Measurements from ENCODE around the gene FUOM. TPM values are rescaled to one million over a fixed set of nuclear protein-coding genes. Genes with fewer than 3 reads are reported as not detected.

The FUOM gene
- total RNA-seq, 1 experiment from 2014 or later = 33.3 TPM

Small RNA genes within 50 kb of the gene (microRNA-seq; reads per million reads assigned to microRNA genes)
- 4.3 reads per million, percentile 18 among the genes with 10 or more reads in this experiment for gene MIR3944 (ENCODE audit: unreplicated experiment)

Other genes starting within 250 kb of the FUOM start
- not detected in 2 replicates for gene KNDC1, start 197.8 kb downstream of the FUOM start, total RNA-seq (2014; rRNA removed)
- gene UTF1, start 127.8 kb downstream of the FUOM start, total RNA-seq (2014; rRNA removed) = not detected in 2 replicates
- not detected in 2 replicates for gene VENTX, start 120.2 kb downstream of the FUOM start, total RNA-seq (2014; rRNA removed)
- gene ADAM8, start 81.2 kb downstream of the FUOM start, total RNA-seq (2014; rRNA removed) = 113 and 147 TPM in 2 replicates
- gene TUBGCP2, start 49.1 kb downstream of the FUOM start, total RNA-seq (2014; rRNA removed) = 72.9 and 84.4 TPM in 2 replicates
- 78.4 and 84.3 TPM in 2 replicates for gene ZNF511, start 49.1 kb downstream of the FUOM start, total RNA-seq (2014; rRNA removed)
- not detected in 2 replicates for gene CALY, start 21.1 kb downstream of the FUOM start, total RNA-seq (2014; rRNA removed)
- gene PRAP1, start 10.6 kb downstream of the FUOM start, total RNA-seq (2014; rRNA removed) = not detected in 2 replicates
- gene ECHS1, start 15.3 kb upstream of the FUOM start, total RNA-seq (2014; rRNA removed) = 114 and 120 TPM in 2 replicates
- gene PAOX, start 21.2 kb upstream of the FUOM start, total RNA-seq (2014; rRNA removed) = 3.7 and 4.1 TPM in 2 replicates
- 38.8 and 39.4 TPM in 2 replicates for gene MTG1, start 36.1 kb upstream of the FUOM start, total RNA-seq (2014; rRNA removed)
- not detected in 2 replicates for gene SPRN, start 66.6 kb upstream of the FUOM start, total RNA-seq (2014; rRNA removed)
- gene SCART1, start 95.9 kb upstream of the FUOM start, total RNA-seq (2014; rRNA removed) = 2.4 and 5.1 TPM in 2 replicates
- gene CYP2E1, start 169.3 kb upstream of the FUOM start, total RNA-seq (2014; rRNA removed) = 3.3 and 4.2 TPM in 2 replicates
- gene SYCE1, start 207.6 kb upstream of the FUOM start, total RNA-seq (2014; rRNA removed) = not detected in 2 replicates